NCI-H446 treated with DMSO at 0.1 percent for 48 hours (cell line): ENCODE results near the gene RBBP4.

Experiments
- DNase-seq: peaks from one replicate; lab custom pipeline; 2025; lab: John Stamatoyannopoulos, UW

The RBBP4 gene

GRCh38 chr1:32719681-32720275 is 68.8 kb downstream of the RBBP4 start:
- DNase-seq = no peak

GRCh38 chr1:32724678-32725614 is 73.9 kb downstream of the RBBP4 start:
- no peak for DNase-seq

GRCh38 chr1:32725615-32725982 is 74.6 kb downstream of the RBBP4 start:
- no peak for DNase-seq

- DNase-seq = no peak
These were observed 76.9 kb downstream of the RBBP4 start for GRCh38 chr1:32727876-32728275.

- DNase-seq = no peak
These were observed 77.5 kb downstream of the RBBP4 start for GRCh38 chr1:32728413-32729077.

GRCh38 chr1:32729254-32730046 is 78.4 kb downstream of the RBBP4 start:
- DNase-seq = no peak

GRCh38 chr1:32733582-32734321 is 82.7 kb downstream of the RBBP4 start:
- DNase-seq = no peak
